Chondrocyte (in vitro differentiated cells): ENCODE results near the gene CFAP57. TPM values are rescaled to one million over a fixed set of nuclear protein-coding genes. Genes with fewer than 3 reads are reported as not detected.
A peak's percentile ranks its signal among the peaks of the same experiment; 100 is the strongest.

Experiments
- DNase-seq: peaks from one replicate; pipeline ENCODE4 v3.0.0; 2021; ENCODE audit warnings: mixed read lengths, low spot score
- H3K27ac Mint-ChIP-seq: one replicate; pipeline ENCODE4 v1.8.0; 2021; ENCODE audit warnings: mild to moderate bottlenecking, moderate library complexity, mixed read lengths; ENCODE audit not compliant: unreplicated experiment
- H3K27me3 Mint-ChIP-seq: 2 replicates; pipeline ENCODE4 v1.8.0; 2021; ENCODE audit warnings: low read depth, mixed read lengths
- H3K36me3 Mint-ChIP-seq: 2 replicates; pipeline ENCODE4 v1.8.0; 2021; ENCODE audit warnings: low read depth, mixed read lengths
- H3K4me1 Mint-ChIP-seq: 2 replicates; pipeline ENCODE4 v1.8.0; 2021; ENCODE audit warnings: low read depth, mild to moderate bottlenecking, mixed read lengths
- H3K4me3 Mint-ChIP-seq: one replicate; pipeline ENCODE4 v1.8.0; 2021; ENCODE audit warnings: mild to moderate bottlenecking, moderate library complexity, mixed read lengths; ENCODE audit not compliant: unreplicated experiment
- H3K9me3 Mint-ChIP-seq: 2 replicates; pipeline ENCODE4 v1.8.0; 2021; ENCODE audit warnings: low read depth, mixed read lengths
- total RNA-seq: library from RNA; stranded (reverse); gene quantifications from 3 replicates; pipeline ENCODE4 v1.2.1, GENCODE V29; 2021
- TF ChIP-seq, protein P1 (sequence below): fragments of 200-600 bp; sonication (generic); IDR thresholded peaks from 2 replicates; pipeline ENCODE4 v1.5.0; 2021; ENCODE audit warnings: antibody characterized with exemption, mild to moderate bottlenecking, moderate library complexity

The CFAP57 gene
- total RNA-seq, 1 donor from 2014 or later, result 0.15 TPM

DNA sequence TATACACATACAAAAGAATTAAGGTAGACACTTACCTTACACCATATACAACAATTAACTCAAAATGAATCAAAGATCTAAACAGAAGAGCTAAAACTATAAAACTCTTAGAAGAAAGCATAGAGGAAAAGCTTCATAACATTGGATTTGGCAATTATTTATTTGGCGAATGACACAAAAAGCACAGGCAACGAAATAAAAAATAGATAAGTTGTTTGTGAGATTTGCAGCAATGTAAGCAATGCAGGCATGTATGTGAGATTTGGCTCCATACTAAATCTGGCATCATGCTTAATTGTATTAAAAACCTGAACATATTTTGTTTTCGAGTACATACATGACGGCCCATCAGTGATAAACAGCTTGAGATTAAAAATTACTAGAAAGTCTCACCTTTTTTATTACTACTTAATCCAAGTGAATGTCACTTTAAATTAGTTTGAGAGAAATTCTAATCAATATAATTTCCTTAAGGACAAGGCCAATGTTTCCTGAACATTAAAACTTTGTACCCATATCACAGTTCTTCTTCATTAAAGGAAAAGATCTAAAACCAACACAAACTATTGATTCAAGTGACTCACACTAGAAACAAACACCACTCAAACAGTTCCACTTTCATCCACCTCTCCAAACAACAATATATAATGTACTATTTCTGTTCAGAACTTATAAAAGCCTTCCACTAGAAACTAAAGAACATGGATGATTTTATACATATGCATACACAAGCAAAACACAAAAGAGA lies 74.5 kb downstream of the CFAP57 start:
- Mint-ChIP-seq H3K36me3 (peaks cover 3% of the 10 kb centered on the region), H3K4me3 (no peak overlapping the region), H3K27ac (no peak overlapping the region), H3K9me3 (peaks cover 10% of the 10 kb centered on the region), H3K27me3 (peaks cover 6% of the 10 kb centered on the region), H3K4me1 (no peaks in the 10 kb centered on the region)
- DNase-seq, result no peak
- TF ChIP-seq, protein P1, sequence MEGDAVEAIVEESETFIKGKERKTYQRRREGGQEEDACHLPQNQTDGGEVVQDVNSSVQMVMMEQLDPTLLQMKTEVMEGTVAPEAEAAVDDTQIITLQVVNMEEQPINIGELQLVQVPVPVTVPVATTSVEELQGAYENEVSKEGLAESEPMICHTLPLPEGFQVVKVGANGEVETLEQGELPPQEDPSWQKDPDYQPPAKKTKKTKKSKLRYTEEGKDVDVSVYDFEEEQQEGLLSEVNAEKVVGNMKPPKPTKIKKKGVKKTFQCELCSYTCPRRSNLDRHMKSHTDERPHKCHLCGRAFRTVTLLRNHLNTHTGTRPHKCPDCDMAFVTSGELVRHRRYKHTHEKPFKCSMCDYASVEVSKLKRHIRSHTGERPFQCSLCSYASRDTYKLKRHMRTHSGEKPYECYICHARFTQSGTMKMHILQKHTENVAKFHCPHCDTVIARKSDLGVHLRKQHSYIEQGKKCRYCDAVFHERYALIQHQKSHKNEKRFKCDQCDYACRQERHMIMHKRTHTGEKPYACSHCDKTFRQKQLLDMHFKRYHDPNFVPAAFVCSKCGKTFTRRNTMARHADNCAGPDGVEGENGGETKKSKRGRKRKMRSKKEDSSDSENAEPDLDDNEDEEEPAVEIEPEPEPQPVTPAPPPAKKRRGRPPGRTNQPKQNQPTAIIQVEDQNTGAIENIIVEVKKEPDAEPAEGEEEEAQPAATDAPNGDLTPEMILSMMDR, result no peak

DNA sequence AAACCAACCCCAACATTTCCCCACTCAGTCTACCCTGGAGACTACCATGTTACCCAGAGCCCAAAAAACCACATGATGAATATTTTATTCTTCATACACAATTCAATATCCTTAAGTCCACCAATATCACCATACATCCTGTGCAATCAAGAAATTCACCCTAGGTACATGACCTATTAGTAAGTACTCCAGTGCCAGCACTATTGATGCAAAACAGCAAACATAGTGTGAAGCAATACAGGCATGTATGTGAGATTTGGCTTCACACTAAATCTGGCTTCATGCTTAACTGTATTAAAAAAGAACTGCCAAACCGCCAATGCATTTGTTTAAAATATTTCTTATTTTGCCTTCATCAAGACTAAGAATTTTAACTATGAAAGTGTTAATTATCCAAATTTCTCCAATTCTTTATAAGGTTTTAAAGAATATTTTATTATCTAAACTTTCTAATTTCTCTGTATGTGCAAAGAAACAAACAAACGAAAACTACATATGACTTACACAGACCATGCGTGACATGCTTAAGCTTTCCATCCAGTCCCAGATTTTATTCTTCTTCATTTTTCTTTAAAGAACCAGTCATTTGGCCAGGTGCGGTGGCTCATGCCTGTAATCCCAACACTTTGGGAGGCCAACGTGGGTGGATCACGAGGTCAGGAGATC lies 75.3 kb downstream of the CFAP57 start:
- Mint-ChIP-seq H3K9me3 (peaks cover 10% of the 10 kb centered on the region), H3K36me3 (peaks cover 3% of the 10 kb centered on the region), H3K4me3 (no peak overlapping the region), H3K27ac (no peak overlapping the region), H3K4me1 (no peaks in the 10 kb centered on the region), H3K27me3 (peaks cover 6% of the 10 kb centered on the region)
- TF ChIP-seq, protein P1, result no peak
- no peak for DNase-seq

DNA sequence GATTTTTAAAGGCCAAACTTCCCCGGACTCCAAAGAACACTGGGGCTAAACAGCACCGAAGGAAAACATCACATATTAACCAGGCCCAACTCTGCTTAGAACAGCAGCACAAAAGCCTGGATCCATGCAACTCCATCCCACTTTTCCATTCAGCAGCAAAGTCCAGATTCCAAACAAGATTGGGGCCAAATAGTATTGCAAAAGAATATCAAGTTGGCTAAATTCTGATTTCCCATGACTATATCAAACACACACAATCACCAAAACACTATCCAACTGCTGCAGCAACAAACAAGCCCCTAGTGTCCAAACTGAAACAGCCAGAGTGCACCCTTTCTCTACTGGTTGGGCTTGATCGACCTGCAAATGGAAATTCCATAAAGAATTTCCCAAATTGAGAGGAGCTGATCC lies 78.2 kb downstream of the CFAP57 start:
- Mint-ChIP-seq H3K9me3 (peaks cover 10% of the 10 kb centered on the region), H3K36me3 (peaks cover 3% of the 10 kb centered on the region), H3K4me1 (no peaks in the 10 kb centered on the region), H3K27me3 (peaks cover 26% of the 10 kb centered on the region), H3K27ac (no peak overlapping the region), H3K4me3 (no peak overlapping the region)
- no peak for DNase-seq
- TF ChIP-seq, protein P1, result no peak

DNA sequence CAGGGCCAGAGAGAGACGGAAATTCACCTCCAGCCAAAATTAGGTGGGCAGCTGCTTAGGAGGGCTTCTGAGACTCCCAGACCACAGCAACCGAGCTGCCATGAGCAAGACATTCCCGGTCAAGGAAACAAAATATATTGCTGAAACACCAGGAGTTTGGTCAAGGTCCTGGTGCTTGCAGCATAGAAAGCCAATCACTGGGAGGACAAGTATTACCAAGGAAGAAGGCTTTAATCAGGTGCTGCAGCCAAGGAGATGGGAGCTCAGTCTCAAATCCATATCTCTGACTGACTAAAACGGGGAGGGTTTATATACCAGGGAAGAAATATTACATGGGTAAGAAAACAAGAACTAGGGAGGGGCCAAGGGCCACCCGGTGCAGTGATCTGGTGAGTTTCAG lies 78.9 kb downstream of the CFAP57 start:
- Mint-ChIP-seq H3K27ac (no peak overlapping the region), H3K36me3 (peaks cover 3% of the 10 kb centered on the region), H3K4me3 (no peak overlapping the region), H3K27me3 (peaks cover 26% of the 10 kb centered on the region), H3K9me3 (peaks cover 10% of the 10 kb centered on the region), H3K4me1 (no peaks in the 10 kb centered on the region)
- peak; percentile 15 for DNase-seq
- TF ChIP-seq, protein P1, result no peak

DNA sequence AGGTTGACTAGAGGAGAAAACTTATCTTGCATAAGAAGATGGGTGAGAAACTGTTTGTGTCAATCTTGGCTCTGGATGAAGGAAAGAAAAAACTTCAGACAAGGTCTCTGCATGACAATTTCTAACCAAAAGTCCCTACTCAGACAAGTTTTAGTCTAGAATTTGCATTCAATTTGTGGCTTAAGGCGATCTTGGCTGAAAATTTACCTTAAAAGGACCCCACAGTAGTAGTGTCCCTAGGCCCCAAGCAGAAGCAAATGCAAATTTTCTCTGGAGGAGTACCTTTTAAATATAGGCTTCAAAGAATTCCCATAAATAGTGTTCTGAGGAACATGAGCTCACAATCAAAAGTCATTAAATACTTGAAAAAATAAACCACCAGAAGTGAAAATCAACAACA lies 80.1 kb downstream of the CFAP57 start:
- no peak for DNase-seq
- H3K27ac Mint-ChIP-seq, result no peak overlapping the region
- H3K4me1 Mint-ChIP-seq, result no peaks in the 10 kb centered on the region
- H3K27me3 Mint-ChIP-seq, result peaks cover 26% of the 10 kb centered on the region
- TF ChIP-seq, protein P1, result no peak
- no peak overlapping the region for H3K4me3 Mint-ChIP-seq
- no peaks in the 10 kb centered on the region for H3K36me3 Mint-ChIP-seq
- peaks cover under 1% of the 10 kb centered on the region for H3K9me3 Mint-ChIP-seq
